CD4-positive, alpha-beta T cell treated with Interleukin-21 for 1 hour (primary cell): ENCODE measurements around the gene SPATA20.

Source experiments
- DNase-seq: peaks from one replicate; pipeline ENCODE4 v3.0.0-alpha.2; 2020

The SPATA20 gene

GRCh38 chr17:50547035-50547735 is at the start of gene SPATA20:
Gene SPATA20, plus strand, starts transcription at chr17:50547174. Its CDS starts 35 bp downstream, at chr17:50547209.
- DNase-seq = peak; percentile 84

GRCh38 chr17:50498021-50498874 is 48.7 kb upstream of the SPATA20 start:
- DNase-seq = no peak

- DNase-seq = no peak
Observed at GRCh38 chr17:50499270-50499669, 47.7 kb upstream of the SPATA20 start.

- DNase-seq = no peak
Observed at GRCh38 chr17:50499721-50500120, 47.3 kb upstream of the SPATA20 start.

- DNase-seq = peak; percentile 43
Observed at GRCh38 chr17:50501054-50501453, 45.9 kb upstream of the SPATA20 start.

GRCh38 chr17:50502301-50502990 is 44.5 kb upstream of the SPATA20 start:
- no peak for DNase-seq

GRCh38 chr17:50505591-50506130 is 41.3 kb upstream of the SPATA20 start:
- DNase-seq = no peak

GRCh38 chr17:50506298-50506697 is 40.7 kb upstream of the SPATA20 start:
- DNase-seq = no peak

- DNase-seq = peak; percentile 80
Observed at GRCh38 chr17:50507871-50508572, 39.0 kb upstream of the SPATA20 start, which contains the start of gene MYCBPAP. Gene MYCBPAP, plus strand, starts transcription at chr17:50508439. Its CDS starts 236 bp downstream, at chr17:50508675.

GRCh38 chr17:50508573-50509460 is 38.2 kb upstream of the SPATA20 start:
- DNase-seq = no peak

GRCh38 chr17:50511058-50511457 is 35.9 kb upstream of the SPATA20 start:
- DNase-seq = peak; percentile 72

GRCh38 chr17:50513495-50513894 is 33.5 kb upstream of the SPATA20 start:
- no peak for DNase-seq

- DNase-seq = no peak
Observed at GRCh38 chr17:50514388-50514787, 32.6 kb upstream of the SPATA20 start.

GRCh38 chr17:50514936-50515702 is 31.9 kb upstream of the SPATA20 start:
- DNase-seq = no peak

- no peak for DNase-seq
Observed at GRCh38 chr17:50517011-50517410, 30.0 kb upstream of the SPATA20 start.

GRCh38 chr17:50517504-50518383 is 29.2 kb upstream of the SPATA20 start:
- no peak for DNase-seq

GRCh38 chr17:50518384-50519023 is 28.5 kb upstream of the SPATA20 start:
- no peak for DNase-seq

- DNase-seq = no peak
Observed at GRCh38 chr17:50519141-50519834, 27.7 kb upstream of the SPATA20 start.
